GM12872 (cell line): ENCODE data around the gene RNF183.

ENCODE experiments used
- CTCF ChIP-seq: IDR thresholded peaks from 3 replicates; pipeline ENCODE4 v1.5.1; 2011; ENCODE audit warnings: low read depth, mild to moderate bottlenecking, low read length, moderate library complexity; ENCODE audit not compliant: insufficient read depth

Gene RNF183

GRCh38 chr9:113316030-113316429 lies 12.9 kb upstream of the RNF183 start:
- TF ChIP-seq CTCF = no peak

- TF ChIP-seq CTCF = no peak
These were observed 12.1 kb upstream of the RNF183 start for GRCh38 chr9:113315231-113315630.

GRCh38 chr9:113313261-113313660 lies 10.1 kb upstream of the RNF183 start:
- TF ChIP-seq CTCF = no peak

- no peak for TF ChIP-seq CTCF
These were observed 8.8 kb upstream of the RNF183 start for GRCh38 chr9:113311961-113312360.

- no peak for TF ChIP-seq CTCF
These were observed 7.4 kb upstream of the RNF183 start for GRCh38 chr9:113310538-113310937.

- TF ChIP-seq CTCF = peak; percentile 55
These were observed 6.1 kb upstream of the RNF183 start for GRCh38 chr9:113309204-113309813.

- TF ChIP-seq CTCF = no peak
These were observed 4.3 kb upstream of the RNF183 start for GRCh38 chr9:113307396-113307975.

GRCh38 chr9:113306566-113306965 lies 3.4 kb upstream of the RNF183 start:
- no peak for TF ChIP-seq CTCF
